Hepatocyte (in vitro differentiated cells): Measurements from ENCODE around the gene OCRL.

Experiments used
- EZH2 ChIP-seq: fragments of 200-600 bp; sonication (generic); IDR thresholded peaks from 2 replicates; pipeline ENCODE4 v1.6.1; 2016; ENCODE audit warnings: antibody characterized with exemption, mild to moderate bottlenecking, borderline replicate concordance
- TF ChIP-seq, protein P1 (sequence below): fragments of 200-600 bp; sonication (generic); IDR thresholded peaks from 2 replicates; pipeline ENCODE4 v1.5.1; 2016; ENCODE audit warnings: antibody characterized with exemption, mild to moderate bottlenecking; ENCODE audit not compliant: poor library complexity

DNA sequence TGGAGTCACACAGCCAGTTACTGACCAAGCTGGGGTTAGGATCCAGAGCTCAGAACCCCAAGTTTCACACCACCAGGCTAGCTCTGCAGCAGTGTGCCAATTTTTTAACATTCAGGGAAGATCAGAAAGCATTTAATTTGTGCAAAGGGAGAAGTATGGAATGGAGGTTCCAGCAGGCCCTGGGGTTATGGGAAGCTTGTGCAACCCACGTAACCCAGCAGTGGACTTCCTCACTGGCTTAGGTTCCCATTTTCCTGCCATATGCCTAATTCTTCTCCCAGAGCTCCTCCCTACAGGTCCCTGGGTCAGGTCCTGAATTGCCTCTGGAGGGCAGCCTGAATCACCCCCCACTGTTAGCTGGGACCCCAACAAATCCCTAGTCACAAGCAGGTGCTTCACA lies 100.7 kb downstream of the OCRL start:
- TF ChIP-seq, protein P1, sequence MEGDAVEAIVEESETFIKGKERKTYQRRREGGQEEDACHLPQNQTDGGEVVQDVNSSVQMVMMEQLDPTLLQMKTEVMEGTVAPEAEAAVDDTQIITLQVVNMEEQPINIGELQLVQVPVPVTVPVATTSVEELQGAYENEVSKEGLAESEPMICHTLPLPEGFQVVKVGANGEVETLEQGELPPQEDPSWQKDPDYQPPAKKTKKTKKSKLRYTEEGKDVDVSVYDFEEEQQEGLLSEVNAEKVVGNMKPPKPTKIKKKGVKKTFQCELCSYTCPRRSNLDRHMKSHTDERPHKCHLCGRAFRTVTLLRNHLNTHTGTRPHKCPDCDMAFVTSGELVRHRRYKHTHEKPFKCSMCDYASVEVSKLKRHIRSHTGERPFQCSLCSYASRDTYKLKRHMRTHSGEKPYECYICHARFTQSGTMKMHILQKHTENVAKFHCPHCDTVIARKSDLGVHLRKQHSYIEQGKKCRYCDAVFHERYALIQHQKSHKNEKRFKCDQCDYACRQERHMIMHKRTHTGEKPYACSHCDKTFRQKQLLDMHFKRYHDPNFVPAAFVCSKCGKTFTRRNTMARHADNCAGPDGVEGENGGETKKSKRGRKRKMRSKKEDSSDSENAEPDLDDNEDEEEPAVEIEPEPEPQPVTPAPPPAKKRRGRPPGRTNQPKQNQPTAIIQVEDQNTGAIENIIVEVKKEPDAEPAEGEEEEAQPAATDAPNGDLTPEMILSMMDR: no peak
- TF ChIP-seq EZH2: no peak
